Activated CD8-positive, alpha-beta memory T cell treated with anti-CD3 and anti-CD28 coated beads, Interleukin-2, amount 50 U/mL, for 1 hour (primary cell): Measurements from ENCODE around the gene GNPDA2.

Experiments used
- DNase-seq: peaks from one replicate; pipeline ENCODE4 v3.0.0-alpha.2; 2020; ENCODE audit errors: extremely low read depth

Gene GNPDA2

DNA sequence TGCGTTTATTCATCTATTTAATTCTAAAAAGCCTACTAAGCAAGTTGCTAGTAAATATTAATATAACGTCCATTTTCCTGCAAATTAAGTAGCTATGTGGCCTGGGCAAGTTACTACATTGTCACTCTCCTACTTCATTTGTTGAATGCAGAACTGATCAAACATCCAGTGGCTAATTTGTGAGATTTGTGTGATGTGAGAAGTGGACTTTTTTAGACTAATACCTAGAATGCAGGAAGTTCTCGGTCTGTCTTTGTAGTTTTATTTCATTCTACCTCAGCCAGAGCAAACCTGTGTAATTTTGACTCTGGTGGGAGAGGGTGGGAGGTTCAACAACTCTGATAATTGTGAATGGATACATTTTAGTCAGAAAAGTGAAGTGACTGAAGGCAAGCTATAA is 47.3 kb downstream of the GNPDA2 start:
- DNase-seq = no peak

DNA sequence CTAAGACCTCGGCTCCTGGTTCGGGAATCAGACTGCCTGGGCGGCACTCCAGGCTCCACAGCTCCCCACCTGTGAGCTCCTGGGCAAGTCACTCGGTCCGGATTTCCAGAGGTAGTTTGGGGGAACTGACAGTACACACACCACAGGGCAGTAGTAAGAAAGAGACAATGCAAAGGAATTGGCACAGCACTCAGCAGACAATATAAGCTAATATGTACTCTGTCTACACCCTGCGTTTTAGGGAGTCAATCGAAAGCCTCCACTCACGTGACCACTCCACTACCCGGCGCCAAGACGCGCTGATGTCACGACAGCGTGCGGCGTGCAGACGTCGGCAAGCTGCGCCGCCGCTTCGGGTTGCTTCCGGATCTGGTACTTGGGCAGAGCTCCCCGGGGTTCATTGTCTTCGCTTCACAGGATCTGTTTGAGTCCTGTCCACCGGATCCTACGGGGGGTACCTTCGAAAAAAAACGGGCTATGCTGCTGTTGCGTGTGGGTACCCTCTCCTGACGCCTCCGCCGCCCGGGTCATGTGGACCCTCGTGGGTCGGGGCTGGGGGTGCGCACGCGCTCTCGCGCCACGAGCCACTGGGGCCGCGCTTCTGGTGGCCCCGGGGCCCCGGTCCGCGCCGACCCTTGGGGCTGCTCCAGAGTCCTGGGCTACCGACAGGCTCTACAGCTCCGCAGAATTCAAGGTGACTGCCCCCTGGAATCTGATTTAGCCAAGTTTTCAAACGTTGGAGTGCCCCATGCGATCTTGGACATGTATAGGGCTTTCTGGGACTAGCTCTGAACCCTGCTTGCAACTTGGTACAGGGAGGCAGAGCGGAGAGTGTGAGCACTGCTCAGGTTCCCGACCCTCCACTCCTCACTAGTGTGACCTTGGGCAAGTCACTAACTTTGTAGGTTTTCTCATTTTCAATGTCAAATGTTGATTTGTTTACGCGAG is 48.0 kb downstream of the GNPDA2 start, which contains the start of gene GUF1:
GUF1 (plus strand) TSS at position 327 of the 948 bp plus-strand sequence; CDS start at position 530, 203 bp downstream.
- peak; percentile 69 for DNase-seq

- DNase-seq = no peak
These were observed 51.0 kb downstream of the GNPDA2 start for GRCh38 chr4:44675366-44675765.

- no peak for DNase-seq
These were observed 51.9 kb downstream of the GNPDA2 start for GRCh38 chr4:44674471-44674870.

- DNase-seq = no peak
These were observed 54.7 kb downstream of the GNPDA2 start for GRCh38 chr4:44671636-44672035.

DNA sequence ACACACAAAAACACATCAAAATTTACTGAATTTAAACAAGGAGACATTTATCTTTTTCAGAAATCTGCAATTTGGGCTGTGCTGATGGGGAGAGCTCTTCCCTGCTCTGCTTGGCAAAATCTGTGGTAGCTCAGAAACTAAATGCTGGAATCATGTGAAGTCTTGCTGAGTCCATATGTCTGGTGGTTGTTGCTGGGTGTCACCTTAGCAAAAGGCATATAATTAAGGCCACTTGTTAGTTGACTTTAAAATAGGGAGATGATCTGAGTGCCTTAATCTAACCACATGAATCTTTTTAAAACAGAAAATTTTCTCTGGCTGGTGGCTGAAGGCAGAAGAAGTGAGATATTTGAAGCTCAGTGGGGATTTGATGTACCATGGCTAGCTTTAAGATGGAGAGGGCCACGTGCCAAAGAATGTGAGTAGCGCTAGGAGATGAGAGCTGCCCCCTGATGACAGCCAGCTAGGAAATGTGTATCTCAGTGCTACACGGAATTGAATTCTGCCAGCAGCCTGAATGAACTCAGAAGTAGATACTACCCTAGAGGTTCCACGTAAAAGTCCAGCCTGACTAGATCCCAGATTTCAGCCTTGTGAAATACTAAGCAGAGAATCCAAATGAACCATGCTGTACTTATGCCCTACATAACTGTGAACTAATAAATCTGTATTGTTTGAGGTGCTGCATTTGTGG is 55.7 kb downstream of the GNPDA2 start:
- no peak for DNase-seq

GRCh38 chr4:44668526-44668925 is 57.8 kb downstream of the GNPDA2 start:
- DNase-seq = no peak

DNA sequence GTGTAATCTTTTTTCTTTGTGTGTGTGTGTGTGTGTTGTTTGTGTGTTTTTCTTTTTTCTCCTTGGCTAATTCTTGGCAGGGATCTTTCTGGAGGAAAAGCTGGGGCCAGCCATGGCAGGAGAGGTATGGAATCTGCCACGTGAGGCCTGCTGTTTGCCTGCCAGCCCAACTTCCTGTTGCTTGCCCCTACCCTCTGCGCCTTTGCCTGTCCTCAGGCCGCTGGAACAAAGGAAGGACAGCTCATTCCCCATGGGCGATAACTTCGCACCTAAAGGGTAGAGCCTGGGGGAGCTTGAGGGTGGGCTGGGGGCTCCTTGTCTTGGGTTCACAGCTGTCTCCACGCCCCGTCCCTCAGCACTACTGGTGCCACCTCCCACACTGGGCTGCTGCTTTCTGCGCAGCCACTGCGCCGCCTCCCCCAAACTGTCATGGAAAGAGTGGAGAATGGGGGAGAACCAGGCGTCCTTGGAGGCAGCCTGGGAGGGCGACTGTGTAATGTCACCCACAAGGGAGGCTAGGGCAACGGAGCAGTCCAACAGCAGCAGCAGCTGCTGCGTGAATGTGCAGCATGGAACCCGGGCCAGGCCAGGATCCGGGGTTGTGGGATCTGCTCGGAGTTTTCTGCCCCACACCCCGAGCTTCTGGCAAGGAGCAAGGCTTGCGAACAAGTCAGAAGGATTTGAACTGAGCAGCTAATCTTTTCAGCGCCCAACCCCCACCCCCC is 62.7 kb downstream of the GNPDA2 start:
- no peak for DNase-seq

GRCh38 chr4:44662623-44663005 is 63.7 kb downstream of the GNPDA2 start:
- no peak for DNase-seq

DNA sequence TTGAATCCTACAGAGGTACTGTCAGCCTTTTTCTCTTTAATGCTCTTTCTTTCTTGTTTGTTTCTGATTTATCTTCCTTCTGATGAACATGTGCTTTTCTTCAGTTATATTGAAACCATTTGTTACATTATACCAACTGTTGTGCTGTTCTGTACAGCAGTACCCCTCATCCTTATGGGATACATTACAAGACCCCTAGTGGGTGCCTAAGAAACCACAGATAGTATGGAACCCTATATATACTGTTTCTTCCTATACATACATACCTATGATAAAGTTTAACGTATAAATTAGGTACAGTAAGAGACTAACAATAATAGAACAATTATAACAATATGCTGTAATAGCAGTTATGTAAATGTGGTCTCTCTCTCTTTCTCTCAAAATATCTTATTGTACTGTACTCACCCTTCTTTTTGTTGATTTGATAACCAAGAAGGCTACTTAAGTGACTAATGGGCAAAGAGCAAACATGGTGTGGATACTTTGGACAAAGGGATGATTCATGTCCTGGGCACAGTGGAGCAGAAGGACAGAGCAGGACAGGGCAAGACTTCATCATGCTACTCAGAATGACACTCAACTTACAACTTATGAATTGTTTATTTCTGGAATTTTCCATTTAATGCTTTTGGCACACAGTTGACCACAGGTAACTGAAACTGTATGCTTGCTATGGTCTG is 64.3 kb downstream of the GNPDA2 start:
- DNase-seq = no peak

- no peak for DNase-seq
These were observed 66.0 kb downstream of the GNPDA2 start for GRCh38 chr4:44660396-44660795.

DNA sequence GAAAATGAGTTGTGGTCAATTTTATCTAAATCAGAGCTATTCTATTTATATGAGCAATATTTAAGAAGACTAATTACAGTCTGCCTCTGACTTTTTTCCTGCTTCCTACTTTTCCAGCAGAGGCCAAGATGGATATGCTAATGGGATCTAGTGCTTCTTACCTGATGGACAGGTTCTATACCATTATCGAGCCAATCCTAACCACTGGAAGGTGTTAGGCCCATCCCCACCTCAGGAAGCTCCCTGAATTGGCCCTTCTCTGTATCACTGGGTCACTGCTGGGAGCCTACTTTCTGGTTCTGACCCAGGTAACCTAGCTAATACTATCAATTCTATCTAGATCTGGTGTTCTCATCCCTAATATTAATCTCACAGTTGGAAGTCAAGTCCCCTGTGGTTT is 74.4 kb downstream of the GNPDA2 start:
- no peak for DNase-seq
